CMK (cell line): ENCODE measurements around the gene TAF11L3.
A peak's percentile ranks its signal among the peaks of the same experiment; 100 is the strongest.
"Not testable (repeated sequence)": the region's sequence is repeated elsewhere in the genome, so short reads cannot be mapped to it uniquely, and the experiment has no call there.

Source experiments
- DNase-seq: peaks from one replicate; pipeline ENCODE4 v3.0.0-alpha.2; 2010; ENCODE audit warnings: low read depth

TAF11L3 gene

GRCh38 chr5:17518067-17518466, at the start of gene TAF11L3:
TAF11L3 (plus strand) TSS chr5:17518367.
- DNase-seq: not testable (repeated sequence)

- no peak for DNase-seq
Measured at GRCh38 chr5:17470064-17470463, 48.1 kb upstream of the TAF11L3 start.

- not testable (repeated sequence) for DNase-seq
Measured at GRCh38 chr5:17475064-17475463, 43.1 kb upstream of the TAF11L3 start.

GRCh38 chr5:17477043-17477442, 41.1 kb upstream of the TAF11L3 start:
- no peak for DNase-seq

- DNase-seq: no peak
Measured at GRCh38 chr5:17477573-17478265, 40.4 kb upstream of the TAF11L3 start.

- DNase-seq: no peak
Measured at GRCh38 chr5:17481378-17481777, 36.8 kb upstream of the TAF11L3 start.

GRCh38 chr5:17482790-17483189, 35.4 kb upstream of the TAF11L3 start:
- peak; percentile 37 for DNase-seq

GRCh38 chr5:17486464-17487173, 31.5 kb upstream of the TAF11L3 start:
- not testable (repeated sequence) for DNase-seq

- DNase-seq: no peak
Measured at GRCh38 chr5:17487174-17487512, 31.0 kb upstream of the TAF11L3 start.

- DNase-seq: not testable (repeated sequence)
Measured at GRCh38 chr5:17491257-17491656, 26.9 kb upstream of the TAF11L3 start.

- no peak for DNase-seq
Measured at GRCh38 chr5:17492770-17493169, 25.4 kb upstream of the TAF11L3 start.

GRCh38 chr5:17497446-17497845, 20.7 kb upstream of the TAF11L3 start:
- no peak for DNase-seq

- DNase-seq: not testable (repeated sequence)
Measured at GRCh38 chr5:17497931-17498330, 20.2 kb upstream of the TAF11L3 start, which contains the start of gene TAF11L2. TAF11L2 (plus strand) TSS chr5:17498231.

GRCh38 chr5:17511775-17512325, 6.3 kb upstream of the TAF11L3 start:
- DNase-seq: no peak

- not testable (repeated sequence) for DNase-seq
Measured at GRCh38 chr5:17517526-17517925, 641 bp upstream of the TAF11L3 start.

GRCh38 chr5:17519508-17519907, 1.3 kb downstream of the TAF11L3 start:
- not testable (repeated sequence) for DNase-seq

GRCh38 chr5:17521501-17521900, 3.3 kb downstream of the TAF11L3 start, which contains the start of gene TAF11L4:
TAF11L4 (plus strand) TSS chr5:17521801.
- not testable (repeated sequence) for DNase-seq

GRCh38 chr5:17524935-17525334, 6.8 kb downstream of the TAF11L3 start, which contains the start of gene TAF11L5:
TAF11L5 (plus strand) TSS chr5:17525235.
- DNase-seq: not testable (repeated sequence)

- DNase-seq: not testable (repeated sequence)
Measured at GRCh38 chr5:17526504-17526903, 8.3 kb downstream of the TAF11L3 start.

GRCh38 chr5:17528369-17528768, 10.2 kb downstream of the TAF11L3 start, which contains the start of gene TAF11L6:
TAF11L6 (plus strand) TSS chr5:17528669.
- DNase-seq: not testable (repeated sequence)
